IPS-NIHi7 (cell line): Measurements from ENCODE around the gene ZC3H11A.

ENCODE experiments used
- DNase-seq: peaks from one replicate; pipeline ENCODE4 v3.0.0; 2012; ENCODE audit warnings: mixed read lengths; ENCODE audit errors: extremely low spot score

ZC3H11A gene

DNA sequence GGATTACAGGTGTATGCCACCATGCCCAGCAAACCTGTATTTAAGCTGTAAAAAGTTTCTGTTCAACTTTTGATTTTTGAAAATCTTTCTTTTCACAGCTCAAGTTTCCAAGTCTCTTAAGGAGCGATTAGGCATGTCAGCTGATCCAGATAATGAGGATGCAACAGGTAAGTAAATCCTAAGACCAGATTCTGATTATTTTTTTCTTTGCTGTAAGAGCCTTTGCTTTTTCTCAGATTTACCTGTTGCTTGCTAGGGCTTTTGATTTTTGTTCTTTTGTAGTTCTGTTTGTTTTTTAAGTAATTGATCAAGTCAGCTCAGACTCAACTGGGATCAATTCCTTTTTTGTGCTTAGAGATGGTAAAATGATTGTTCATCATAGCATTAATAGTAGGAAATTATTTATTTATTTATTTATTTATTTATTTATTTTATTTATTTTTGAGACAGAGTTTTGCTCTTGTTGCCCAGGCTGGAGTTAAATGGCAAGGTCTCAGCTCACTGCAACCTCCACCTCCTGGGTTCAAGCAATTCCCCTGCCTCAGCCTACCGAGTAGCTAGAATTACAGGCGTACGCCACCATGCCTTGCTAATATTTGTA is 44.9 kb downstream of the ZC3H11A start:
- DNase-seq: no peak

DNA sequence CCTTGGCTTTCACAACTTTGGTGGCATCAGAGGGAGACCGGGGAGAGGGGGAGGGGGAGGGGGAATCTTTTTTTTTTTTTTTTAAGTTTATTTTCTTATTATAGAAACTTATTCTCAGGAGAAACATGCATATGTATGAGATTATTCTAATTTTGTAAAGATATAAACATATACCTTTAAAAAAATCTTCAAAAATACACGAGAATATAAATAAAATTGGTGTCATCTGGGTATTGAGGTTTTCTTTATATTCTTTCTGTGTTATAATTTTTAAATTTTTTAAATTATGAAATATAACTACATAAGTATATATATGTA is 47.1 kb downstream of the ZC3H11A start:
- no peak for DNase-seq

DNA sequence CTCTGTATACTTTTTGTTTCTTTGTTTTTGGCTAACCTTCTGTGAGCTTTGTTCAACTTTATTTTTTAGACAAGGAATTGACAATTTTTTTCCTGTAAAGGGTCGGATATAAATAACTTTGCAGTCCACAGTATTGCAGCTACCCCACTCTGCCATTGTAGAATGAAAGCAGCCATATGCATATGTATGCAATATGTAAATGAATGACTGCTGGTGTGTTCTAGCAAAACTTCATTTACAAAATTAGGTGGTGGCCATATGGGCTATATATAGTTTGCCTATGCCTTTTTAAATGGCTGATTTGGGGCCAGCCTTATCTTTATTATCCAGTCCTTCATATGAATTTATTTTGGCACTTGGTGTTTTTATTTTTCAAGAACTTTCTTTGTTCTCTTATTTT is 48.0 kb downstream of the ZC3H11A start:
- no peak for DNase-seq
